ENCODE measurements around the gene AARSD1.
A peak's percentile ranks its signal among the peaks of the same experiment; 100 is the strongest.
"Not testable (repeated sequence)": the region's sequence is repeated elsewhere in the genome, so short reads cannot be mapped to it uniquely, and the experiment has no call there.

AARSD1 gene, protein sequence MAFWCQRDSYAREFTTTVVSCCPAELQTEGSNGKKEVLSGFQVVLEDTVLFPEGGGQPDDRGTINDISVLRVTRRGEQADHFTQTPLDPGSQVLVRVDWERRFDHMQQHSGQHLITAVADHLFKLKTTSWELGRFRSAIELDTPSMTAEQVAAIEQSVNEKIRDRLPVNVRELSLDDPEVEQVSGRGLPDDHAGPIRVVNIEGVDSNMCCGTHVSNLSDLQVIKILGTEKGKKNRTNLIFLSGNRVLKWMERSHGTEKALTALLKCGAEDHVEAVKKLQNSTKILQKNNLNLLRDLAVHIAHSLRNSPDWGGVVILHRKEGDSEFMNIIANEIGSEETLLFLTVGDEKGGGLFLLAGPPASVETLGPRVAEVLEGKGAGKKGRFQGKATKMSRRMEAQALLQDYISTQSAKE

DNA sequence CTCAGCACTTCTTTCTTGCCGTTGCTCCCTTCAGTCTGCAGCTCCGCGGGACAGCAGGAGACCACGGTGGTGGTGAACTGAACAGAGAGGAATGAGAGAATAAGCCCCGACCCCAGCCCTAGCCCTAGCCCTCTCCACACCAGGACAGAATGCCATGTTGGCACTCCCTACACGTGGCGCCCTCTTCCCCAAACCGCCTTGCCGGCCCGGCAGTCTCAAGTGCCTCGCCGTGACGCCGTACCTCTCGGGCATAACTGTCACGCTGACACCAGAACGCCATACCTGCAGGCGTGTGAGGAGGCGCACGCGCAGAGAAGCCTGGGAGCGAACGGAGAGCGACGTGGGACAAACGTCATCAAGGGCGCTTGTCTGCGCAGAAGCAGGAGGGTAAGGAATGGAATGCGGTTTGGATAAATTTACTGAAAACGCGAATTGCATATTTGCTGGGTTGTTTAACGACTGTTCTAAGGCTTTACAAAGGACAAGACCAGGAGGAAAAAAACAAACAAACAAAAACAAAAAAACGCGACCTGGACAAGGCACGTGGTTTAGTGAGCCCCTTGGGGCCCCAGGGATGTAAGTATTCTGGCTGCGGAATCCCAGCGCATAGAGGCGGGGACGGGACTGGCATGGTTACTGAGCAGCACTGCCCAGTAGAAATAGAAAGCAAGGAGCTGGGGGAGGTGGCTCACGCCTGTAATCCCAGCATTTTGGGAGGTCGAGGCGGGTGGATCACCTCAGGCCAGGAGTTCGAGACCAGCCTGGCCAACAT lies at the start of gene AARSD1:
Gene AARSD1, minus strand, starts transcription at position 294 of the 772 bp plus-strand sequence. Its CDS starts 14 bp downstream, at position 280.
- peak; percentile 92 for DNase-seq

DNA sequence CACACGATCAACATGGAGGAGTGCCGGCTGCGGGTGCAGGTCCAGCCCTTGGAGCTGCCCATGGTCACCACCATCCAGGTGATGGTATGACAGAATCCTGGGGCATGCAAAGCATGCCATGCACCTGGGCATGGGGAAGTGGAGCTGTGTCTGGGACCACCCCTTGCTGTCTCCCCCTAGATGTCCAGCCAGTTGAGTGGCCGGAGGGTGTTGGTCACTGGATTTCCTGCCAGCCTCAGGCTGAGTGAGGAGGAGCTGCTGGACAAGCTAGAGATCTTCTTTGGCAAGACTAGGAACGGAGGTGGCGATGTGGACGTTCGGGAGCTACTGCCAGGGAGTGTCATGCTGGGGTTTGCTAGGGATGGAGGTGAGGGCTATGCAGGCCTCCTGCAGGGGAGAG lies 49.0 kb upstream of the AARSD1 start:
- no peak for DNase-seq

DNA sequence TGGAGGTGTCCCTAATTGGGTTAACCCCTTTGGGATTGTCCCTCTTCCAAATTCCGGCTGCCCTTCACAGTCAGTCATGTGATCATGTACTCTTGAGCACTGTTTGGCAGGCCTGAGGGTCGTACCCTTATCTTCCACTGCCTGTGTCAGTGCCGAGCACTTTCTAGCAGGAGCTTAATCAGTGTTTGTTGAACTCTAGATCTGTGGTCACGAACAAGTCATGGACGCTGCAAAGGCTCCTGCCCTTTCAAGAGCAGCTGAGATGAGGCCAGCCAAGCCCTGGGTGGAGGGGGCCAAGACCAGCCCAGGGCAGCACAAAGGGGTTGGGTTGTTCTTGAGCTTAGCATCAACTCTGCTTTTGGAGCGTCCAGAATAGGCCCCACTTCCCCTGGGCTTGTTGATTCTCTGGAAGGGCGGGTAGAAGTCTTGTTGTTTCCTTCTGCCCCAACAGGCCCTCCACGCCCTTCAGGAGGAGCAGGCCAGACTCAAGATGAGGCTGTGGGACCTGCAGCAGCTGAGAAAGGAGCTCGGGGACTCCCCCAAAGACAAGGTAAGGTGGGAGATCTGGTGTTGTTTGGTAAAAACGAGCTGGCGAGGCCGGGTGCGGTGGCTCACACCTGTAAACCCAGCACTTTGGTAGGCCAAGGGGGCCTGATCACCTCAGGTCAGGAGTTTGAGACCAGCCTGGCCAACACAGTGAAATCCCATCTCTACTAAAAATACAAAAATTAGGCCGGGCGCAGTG lies 47.6 kb upstream of the AARSD1 start:
- no peak for DNase-seq

DNA sequence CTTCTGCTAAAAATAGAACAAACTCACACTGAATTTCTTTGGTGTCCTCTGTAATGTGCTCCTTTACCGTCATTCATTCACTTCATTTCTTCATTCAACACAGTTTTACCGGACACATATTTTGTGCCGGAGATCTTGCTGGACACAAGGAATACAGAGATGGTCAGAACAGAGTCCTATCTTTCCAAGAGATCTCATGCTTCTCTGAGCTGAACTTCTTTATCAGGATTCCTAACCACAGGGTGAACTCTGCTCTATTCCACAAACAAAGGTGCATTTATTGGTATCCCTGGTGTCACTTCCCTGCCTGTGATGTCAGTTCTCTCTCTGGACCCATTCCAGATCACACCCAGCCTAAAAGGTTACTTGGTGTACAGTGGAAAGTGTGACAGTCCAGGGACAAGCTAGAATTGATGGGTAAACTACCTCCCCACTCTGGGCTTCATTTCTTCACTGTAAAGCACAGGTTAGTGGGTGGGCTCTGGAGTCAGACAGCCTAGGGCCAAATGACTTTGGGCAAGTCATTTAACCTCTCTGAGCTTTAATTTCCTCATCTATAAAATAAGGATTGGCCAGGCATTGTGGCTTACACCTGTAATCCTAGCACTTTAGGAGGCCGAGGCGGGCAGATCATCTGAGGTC lies 46.5 kb upstream of the AARSD1 start:
- DNase-seq: no peak

DNA sequence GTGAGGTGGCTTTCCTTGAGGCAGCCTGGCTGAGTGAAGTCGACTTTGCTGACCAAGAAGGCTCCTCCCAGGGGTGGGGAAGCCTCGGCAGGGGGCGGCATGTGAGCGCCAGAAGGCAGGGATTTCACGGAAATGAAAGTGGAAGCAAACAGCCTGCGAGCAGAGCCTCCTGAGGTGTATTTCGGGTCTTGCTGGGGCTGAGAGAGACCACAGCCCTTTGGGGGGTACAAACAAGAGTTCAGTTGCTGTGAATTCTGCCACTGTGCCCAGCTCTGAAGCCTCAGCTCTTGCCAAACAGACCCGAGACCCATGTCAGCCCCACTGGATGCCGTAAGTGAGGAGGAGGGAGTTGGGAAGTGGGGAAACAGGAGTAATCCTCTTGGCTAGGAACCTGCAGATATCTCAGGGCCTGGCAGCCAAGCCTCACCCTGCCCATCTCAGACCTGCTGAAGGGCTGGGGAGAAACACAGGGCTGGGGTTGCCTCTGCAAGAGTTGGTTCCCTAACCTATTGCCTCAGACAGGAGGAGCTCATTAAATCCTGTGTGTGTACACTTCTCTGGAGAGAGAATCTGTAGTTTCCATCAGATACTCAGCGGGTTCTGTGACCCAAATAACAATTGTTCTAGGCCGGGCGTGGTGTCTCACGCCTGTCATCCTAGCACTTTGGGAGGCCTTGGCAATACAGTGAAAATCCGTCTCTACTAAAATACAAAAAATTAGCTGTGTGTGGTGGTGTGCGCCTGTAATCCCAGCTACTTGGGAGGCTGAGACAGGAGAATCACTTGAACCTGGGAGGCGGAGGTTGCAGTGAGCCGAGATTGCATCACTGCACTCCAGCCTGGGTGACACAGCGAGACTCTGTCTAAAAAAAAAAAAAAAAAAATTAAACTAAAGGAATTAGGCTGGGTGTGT lies 42.6 kb upstream of the AARSD1 start, which contains the start of gene IFI35:
Gene IFI35, plus strand, starts transcription at position 146 of the 913 bp plus-strand sequence. Its CDS starts 164 bp downstream, at position 310.
- DNase-seq: peak; percentile 17

DNA sequence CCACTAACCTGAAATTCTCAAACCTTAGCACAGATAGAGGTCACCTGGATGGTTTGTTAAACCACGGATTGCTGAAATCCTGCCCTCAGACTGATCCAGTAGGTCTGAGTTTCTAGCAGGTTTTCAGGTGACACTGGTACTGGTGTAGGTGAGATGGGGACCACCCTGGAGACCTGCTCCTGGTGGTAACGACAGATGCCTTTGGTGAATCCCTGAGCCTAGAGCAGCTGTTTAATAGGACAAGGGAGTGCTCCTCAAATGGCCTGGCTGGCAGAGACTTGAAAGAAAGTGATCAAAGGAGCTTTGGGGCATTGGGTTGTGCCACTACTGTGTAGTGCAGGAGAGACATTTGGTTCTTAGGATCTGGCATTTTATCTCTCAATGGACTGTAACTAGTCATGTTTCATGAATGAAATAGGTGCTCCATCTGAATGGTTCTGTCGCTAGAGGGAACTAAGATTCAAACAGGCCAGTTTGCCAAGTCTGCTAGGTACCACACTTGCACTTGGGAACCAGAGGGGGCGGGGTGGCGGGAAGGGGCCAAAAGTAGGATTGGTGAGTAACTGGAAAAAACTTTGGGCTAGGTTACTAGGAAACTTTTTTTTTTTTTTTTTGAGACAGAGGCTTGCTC lies 39.4 kb upstream of the AARSD1 start:
- DNase-seq: no peak

DNA sequence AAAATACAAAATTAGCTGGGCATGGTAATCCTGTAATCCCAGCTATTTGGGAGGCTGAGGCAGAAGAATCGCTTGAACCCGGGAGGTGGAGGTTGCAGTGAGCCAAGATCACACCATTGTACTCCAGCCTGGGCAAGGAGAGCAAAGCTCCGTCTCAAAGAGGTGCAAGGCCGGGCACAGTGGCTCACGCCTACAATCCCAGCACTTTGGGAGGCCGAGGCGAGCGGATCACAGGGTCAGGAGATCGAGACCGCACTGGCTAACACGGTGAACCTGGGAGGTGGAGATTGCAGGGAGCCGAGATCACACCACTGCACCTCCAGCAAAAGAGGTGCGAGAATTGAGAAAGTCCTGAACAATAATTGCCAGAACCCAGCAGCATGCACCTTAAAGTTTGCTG lies 36.6 kb upstream of the AARSD1 start:
- not testable (repeated sequence) for DNase-seq

DNA sequence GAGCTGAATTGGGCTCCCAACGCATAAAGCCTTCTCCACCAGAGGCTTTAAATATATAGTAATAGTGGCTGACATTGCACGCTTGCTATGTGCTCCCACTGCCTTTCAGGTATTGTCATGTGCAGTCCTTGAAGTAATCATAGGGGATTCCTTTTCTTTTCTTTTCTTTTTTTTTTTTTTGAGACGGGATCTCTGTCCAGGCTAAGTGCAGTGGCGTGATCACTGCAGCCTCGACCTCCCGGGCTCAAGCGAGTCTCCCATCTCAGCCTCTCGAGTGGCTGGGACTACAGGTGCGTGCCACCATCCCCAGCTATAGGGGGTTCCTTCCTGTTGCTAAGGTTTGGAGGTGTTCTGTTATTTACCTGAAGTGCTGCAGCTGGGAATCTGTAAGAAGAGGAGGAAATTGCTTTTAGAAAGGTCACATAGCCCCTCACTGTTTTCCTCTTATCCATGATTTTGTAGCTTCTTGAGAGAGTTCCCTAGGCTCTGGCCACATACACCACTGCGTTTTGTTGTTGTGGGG lies 34.8 kb upstream of the AARSD1 start:
- no peak for DNase-seq

DNA sequence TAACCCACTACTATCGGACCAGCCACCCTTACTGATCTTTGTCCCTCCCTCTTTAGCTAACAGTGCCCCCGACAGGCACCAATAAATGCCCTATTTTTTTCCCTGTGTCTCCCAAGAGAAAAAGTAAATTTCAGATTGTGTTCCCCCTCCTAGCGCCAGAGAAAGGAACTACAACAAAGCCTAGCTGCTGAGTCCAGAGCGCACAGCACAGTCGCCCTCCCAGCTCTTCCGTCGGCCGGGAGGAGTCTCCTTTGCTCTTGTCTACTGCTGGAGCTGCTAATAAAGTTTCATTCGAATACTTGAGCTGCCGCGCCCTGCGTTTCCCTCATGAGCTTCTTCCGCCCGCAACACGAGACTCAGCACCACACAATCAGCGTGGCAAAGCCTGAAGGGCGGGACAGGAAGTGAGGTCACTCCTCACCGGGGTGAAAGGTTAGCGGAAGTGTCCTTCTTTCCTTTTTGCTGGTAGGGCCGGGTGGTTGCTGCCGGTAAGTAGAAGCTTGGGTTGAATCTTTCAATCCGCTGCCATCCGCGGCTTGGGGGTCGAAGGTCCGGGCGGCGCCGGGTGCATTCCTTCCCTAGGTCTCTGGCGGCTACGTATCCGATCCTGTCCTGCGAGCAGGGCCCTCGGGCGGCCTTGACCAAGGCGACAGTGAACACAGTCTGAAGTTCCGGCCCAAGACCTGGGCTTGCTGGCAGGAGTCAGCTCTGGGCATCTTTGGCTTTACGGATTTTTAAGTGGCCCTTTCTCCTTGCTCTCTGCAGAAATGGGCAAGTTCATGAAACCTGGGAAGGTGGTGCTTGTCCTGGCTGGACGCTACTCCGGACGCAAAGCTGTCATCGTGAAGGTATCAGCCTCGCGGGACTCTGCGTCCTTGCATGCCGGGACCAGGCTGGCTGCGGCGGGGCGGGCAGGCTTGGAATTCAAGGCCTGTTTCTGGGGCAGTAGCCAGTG lies 34.0 kb upstream of the AARSD1 start, which contains the start of gene RPL27:
Gene RPL27, plus strand, starts transcription at position 436 of the 955 bp plus-strand sequence. Its CDS starts 332 bp downstream, at position 768.
- peak; percentile 99 for DNase-seq

DNA sequence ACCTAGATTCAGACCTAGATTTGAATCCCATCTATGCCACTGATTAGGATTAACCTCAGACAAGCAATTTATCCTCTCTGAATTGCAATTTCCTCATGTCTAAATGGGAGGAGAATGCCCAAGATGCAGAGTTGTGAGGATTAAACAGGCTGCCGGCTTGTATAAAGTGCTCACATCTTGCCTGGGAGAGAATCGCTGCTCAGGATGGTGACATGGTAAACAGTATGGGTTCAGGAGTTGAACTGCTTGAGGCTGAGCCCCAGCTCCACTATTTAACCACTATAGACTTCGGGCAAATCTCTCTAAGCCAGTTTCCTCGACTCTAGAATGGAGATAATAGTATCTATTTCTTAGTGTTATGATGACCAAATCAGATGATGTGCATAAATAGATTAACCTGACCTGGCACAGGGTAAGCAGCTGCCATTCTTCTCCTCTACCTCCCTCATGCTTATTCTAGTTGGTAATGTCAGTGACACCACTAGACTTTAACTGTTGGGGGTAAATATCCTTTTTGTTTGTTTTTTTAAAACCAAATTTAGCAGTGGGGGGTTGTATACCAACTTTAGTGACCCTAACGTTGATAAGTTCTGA lies 33.2 kb upstream of the AARSD1 start:
- DNase-seq: no peak

DNA sequence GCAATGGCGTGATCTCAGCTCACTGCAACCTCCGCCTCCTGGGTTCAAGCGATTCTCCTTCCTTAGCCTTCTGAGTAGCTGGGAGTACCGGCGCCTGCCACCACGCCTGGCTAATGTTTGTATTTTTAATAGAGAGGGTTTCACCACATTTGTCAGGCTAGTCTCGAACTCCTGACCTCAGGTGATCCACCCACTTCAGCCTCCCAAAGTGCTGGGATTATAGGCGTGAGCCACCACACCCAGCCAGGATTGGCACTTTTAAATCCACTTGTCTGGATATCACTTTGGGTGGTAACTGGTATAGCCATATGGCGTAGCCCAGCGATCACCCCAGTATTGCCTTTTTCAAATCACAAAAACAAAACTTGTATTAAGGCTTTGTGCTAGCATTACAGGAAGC lies 29.7 kb upstream of the AARSD1 start:
- not testable (repeated sequence) for DNase-seq

DNA sequence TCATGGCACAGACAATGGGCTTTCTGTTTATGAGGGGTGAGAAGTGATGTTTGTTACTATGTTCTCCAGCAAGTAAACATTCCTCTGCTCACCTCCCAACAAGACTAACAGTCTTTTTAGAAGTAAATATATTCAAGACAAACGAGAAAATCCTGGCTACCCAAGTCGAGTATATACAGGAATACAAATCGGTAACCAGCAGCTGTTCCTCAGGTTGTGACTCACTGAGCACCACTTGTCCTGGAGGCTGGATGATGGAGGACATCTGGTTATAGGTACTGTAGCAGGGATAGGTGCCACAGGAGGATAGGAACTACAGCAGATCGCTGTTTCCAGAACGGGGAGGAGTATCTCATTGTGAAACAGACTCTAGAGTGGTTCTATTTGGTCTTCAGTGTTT lies 28.6 kb upstream of the AARSD1 start:
- DNase-seq: no peak

DNA sequence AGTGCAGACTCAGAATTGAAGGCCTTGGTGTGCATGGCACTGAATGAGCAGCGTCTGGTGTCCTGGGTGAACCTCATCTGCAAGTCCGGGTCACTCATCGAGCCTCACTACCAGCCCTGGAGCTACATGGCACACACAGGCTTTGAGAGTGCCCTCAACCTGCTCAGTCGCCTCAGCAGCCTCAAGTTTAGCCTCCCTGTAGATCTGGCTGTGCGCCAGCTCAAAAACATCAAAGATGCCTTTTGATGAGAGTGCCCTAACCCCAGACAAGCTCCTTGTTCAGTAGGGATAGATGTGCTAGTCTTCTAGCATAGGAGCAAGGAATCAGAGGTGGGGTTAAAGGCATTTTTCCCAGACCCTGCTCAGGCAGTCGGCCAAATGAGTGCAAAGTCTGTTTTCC lies 27.2 kb upstream of the AARSD1 start:
- DNase-seq: no peak

DNA sequence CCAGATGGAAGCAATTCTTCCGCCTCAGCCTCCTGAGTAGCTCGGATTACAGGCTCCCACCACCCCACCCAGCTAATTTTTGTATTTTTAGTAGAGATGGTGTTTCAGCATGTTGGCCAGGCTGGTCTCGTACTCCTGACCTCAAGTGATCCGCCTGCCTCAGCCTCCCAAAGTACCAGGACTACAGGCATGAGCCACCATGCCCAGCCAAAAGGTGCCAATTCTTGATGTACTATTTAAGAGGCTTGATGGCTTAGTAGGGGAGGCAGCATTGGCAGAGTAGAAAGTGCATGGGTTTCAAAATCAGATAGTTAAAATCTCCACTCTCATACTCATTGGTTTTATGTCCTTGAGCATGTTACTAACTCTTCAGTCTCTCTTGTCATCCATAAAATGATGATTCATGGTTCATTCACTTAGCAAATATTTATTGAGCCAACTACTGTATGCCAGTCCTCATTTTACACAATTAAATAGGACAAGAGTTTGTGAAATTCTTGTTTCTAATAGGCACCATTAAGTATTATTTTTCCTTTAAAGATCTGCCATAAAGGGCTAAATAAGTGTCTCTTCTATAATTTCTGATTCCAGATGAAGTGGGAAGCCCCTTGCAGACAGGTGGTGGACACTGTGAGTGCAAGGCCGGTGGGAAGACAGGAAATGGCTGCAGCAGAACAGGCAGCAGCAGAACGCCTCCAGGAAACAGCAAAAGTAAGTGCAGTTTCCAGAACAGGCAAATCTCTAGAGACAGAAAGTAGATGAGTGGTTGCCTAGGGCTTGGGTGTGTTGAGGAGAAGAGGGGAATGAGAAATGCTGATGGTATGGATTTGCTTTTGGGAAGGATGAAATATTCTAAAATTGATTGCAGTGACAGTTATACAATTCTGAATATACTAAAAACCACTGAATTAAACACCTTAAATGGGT lies 25.7 kb upstream of the AARSD1 start:
- peak; percentile 6 for DNase-seq

DNA sequence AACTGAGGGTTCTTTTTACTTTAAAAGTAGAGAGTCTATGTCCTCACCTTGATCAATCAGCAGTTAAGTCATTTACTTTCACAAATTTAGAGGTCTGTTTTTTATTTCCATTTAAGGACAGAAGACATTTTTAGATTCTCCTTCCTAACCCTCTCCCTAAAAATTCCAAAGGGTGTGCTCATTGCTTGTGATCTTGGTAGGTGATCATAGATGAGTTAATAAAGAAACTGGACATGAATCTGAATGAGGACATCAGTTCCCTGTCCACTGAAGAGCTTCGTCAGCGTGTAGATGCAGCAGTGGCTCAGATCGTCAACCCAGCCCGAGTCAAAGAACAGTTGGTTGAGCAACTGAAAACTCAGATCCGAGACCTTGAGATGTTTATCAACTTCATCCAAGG lies 24.9 kb upstream of the AARSD1 start:
- DNase-seq: no peak

DNA sequence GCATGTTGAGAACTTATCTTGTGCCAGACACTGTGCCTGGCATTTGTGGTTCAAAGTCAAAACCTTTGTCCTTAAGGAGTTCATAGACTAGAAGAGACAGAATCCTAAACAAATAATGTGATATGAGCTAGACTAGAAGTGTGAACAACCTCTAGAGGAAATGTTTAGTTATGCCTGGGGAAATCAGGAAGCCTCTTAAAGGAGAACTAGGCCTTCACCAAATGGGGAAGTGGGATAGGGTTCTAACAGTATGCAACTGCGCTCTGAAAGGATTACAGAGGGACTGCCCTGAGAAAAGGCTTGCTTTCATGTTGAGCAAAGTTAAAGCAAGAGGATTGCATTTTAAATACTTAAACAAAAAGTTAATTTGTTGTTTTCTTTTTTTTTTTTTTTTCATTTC lies 21.0 kb upstream of the AARSD1 start:
- no peak for DNase-seq

DNA sequence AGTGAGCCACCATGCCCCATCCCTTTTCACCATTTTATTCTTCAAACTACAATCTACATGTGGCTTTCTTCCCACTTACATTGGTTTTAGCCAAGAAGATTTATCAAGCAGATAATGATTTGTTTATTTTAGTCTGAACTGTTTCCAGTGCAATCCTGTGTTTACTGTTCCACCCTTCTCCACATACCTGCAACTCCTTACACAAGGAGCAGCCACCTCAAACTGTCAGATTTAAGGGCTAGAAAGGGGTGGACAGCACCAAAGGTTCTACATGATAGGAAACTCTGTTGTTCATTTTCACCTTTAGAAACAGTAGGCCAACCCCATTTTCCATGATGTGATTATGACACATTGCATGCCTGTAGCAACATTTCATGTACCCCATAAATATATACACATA lies 18.0 kb upstream of the AARSD1 start:
- DNase-seq: no peak
